ENCODE results near the gene CCDC40.

CCDC40 gene

GRCh38 chr17:80110927-80111701 lies 74.7 kb downstream of the CCDC40 start:
- H3K4me3 ChIP-seq (ENCODE audit: low read depth, low read length), result no peak overlapping the region

GRCh38 chr17:80111702-80112470 lies 75.4 kb downstream of the CCDC40 start:
- H3K4me3 ChIP-seq (ENCODE audit: low read depth, low read length), result no peak overlapping the region

GRCh38 chr17:80112471-80113032 lies 76.1 kb downstream of the CCDC40 start:
- no peak overlapping the region for H3K4me3 ChIP-seq (ENCODE audit: low read depth, low read length)

GRCh38 chr17:80113033-80113484 lies 76.6 kb downstream of the CCDC40 start:
- no peak overlapping the region for H3K4me3 ChIP-seq (ENCODE audit: low read depth, low read length)

GRCh38 chr17:80114758-80115157 lies 78.3 kb downstream of the CCDC40 start:
- H3K4me3 ChIP-seq (ENCODE audit: low read depth, low read length), result no peak overlapping the region

- H3K4me3 ChIP-seq (ENCODE audit: low read depth, low read length), result no peak overlapping the region
These were observed 78.7 kb downstream of the CCDC40 start for GRCh38 chr17:80115159-80115558.

GRCh38 chr17:80116276-80116920 lies 80.0 kb downstream of the CCDC40 start:
- no peak overlapping the region for H3K4me3 ChIP-seq (ENCODE audit: low read depth, low read length)

- no peak overlapping the region for H3K4me3 ChIP-seq (ENCODE audit: low read depth, low read length)
These were observed 80.5 kb downstream of the CCDC40 start for GRCh38 chr17:80116921-80117380.

GRCh38 chr17:80117491-80118401 lies 81.3 kb downstream of the CCDC40 start:
- no peak overlapping the region for H3K4me3 ChIP-seq (ENCODE audit: low read depth, low read length)

- H3K4me3 ChIP-seq (ENCODE audit: low read depth, low read length), result no peak overlapping the region
These were observed 82.3 kb downstream of the CCDC40 start for GRCh38 chr17:80118601-80119270.

- no peak overlapping the region for H3K4me3 ChIP-seq (ENCODE audit: low read depth, low read length)
These were observed 82.9 kb downstream of the CCDC40 start for GRCh38 chr17:80119271-80119791.

- H3K4me3 ChIP-seq (ENCODE audit: low read depth, low read length), result no peak overlapping the region
These were observed 83.4 kb downstream of the CCDC40 start for GRCh38 chr17:80119839-80120238.

GRCh38 chr17:80122026-80122575 lies 85.7 kb downstream of the CCDC40 start:
- no peak overlapping the region for H3K4me3 ChIP-seq (ENCODE audit: low read depth, low read length)

GRCh38 chr17:80122926-80123505 lies 86.6 kb downstream of the CCDC40 start:
- H3K4me3 ChIP-seq (ENCODE audit: low read depth, low read length), result no peak overlapping the region

- no peak overlapping the region for H3K4me3 ChIP-seq (ENCODE audit: low read depth, low read length)
These were observed 87.3 kb downstream of the CCDC40 start for GRCh38 chr17:80123791-80124190.

GRCh38 chr17:80124351-80124981 lies 88.0 kb downstream of the CCDC40 start:
- H3K4me3 ChIP-seq (ENCODE audit: low read depth, low read length), result no peak overlapping the region

GRCh38 chr17:80125656-80126448 lies 89.4 kb downstream of the CCDC40 start:
- H3K4me3 ChIP-seq (ENCODE audit: low read depth, low read length), result no peak overlapping the region

GRCh38 chr17:80126449-80126715 lies 89.9 kb downstream of the CCDC40 start:
- no peak overlapping the region for H3K4me3 ChIP-seq (ENCODE audit: low read depth, low read length)

Data from iPS-11a (cell line).